ENCODE data around the gene SNTB2. TPM values are rescaled to one million over a fixed set of nuclear protein-coding genes. Genes with fewer than 3 reads are reported as not detected.

The SNTB2 gene
- total and polyA plus RNA-seq, 2 donors (not counting 1 experiment from before 2014, with no cell fraction given): 51.8 to 63.3 TPM

- Histone ChIP-seq H3K79me2 (ENCODE audit: control insufficient read depth, insufficient read depth, low read length) (peaks cover 15% of the 10 kb centered on the region), H3K4me2 (ENCODE audit: extremely low read depth, insufficient read depth, low read length) (peak overlapping the region; percentile 69), H4K20me1 (ENCODE audit: control insufficient read depth, extremely low read depth, insufficient read depth, low read length) (no peaks in the 10 kb centered on the region), H3K9ac (ENCODE audit: insufficient read depth, low read length) (no peak overlapping the region), H3K27me3 (ENCODE audit: control insufficient read depth, insufficient read depth, low read length) (no peaks in the 10 kb centered on the region), H3K36me3 (ENCODE audit: control insufficient read depth, insufficient read depth, low read length) (no peaks in the 10 kb centered on the region), H3K4me3 (replicated peaks in 1 of 4; ENCODE audit: control extremely low read depth in 1 of 4, insufficient read depth in 1 of 4, low read depth in 3 of 4, low read length in 4 of 4) (no peak overlapping the region), H3K27ac (ENCODE audit: insufficient read depth, low read length) (no peak overlapping the region), H3K9me3 (ENCODE audit: control insufficient read depth, insufficient read depth, low read depth, low read length) (no peaks in the 10 kb centered on the region), H2AFZ (ENCODE audit: low read length) (no peak overlapping the region), H3K4me1 (ENCODE audit: control insufficient read depth, extremely low read depth, insufficient read depth, low read length) (peaks cover 23% of the 10 kb centered on the region)
- TF ChIP-seq, protein P1, sequence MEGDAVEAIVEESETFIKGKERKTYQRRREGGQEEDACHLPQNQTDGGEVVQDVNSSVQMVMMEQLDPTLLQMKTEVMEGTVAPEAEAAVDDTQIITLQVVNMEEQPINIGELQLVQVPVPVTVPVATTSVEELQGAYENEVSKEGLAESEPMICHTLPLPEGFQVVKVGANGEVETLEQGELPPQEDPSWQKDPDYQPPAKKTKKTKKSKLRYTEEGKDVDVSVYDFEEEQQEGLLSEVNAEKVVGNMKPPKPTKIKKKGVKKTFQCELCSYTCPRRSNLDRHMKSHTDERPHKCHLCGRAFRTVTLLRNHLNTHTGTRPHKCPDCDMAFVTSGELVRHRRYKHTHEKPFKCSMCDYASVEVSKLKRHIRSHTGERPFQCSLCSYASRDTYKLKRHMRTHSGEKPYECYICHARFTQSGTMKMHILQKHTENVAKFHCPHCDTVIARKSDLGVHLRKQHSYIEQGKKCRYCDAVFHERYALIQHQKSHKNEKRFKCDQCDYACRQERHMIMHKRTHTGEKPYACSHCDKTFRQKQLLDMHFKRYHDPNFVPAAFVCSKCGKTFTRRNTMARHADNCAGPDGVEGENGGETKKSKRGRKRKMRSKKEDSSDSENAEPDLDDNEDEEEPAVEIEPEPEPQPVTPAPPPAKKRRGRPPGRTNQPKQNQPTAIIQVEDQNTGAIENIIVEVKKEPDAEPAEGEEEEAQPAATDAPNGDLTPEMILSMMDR (conservative IDR thresholded peaks at IDR 0.05 in 1 of 2, IDR thresholded peaks at IDR 0.05 in 1 of 2; ENCODE audit: low read depth in 1 of 2, low read length in 2 of 2): no peak
- TF ChIP-seq EZH2 (IDR thresholded peaks at IDR 0.05; ENCODE audit: low read length, missing control alignments): no peak
- no peak for DNase-seq (ENCODE audit: low read depth in 2 of 2)
These were observed 90.4 kb downstream of the SNTB2 start for GRCh38 chr16:69277413-69277812.

- Histone ChIP-seq H3K4me3 (replicated peaks in 1 of 4; ENCODE audit: control extremely low read depth in 1 of 4, insufficient read depth in 1 of 4, low read depth in 3 of 4, low read length in 4 of 4) (no peak overlapping the region), H2AFZ (ENCODE audit: low read length) (no peak overlapping the region), H3K4me2 (ENCODE audit: extremely low read depth, insufficient read depth, low read length) (no peak overlapping the region), H3K27me3 (ENCODE audit: control insufficient read depth, insufficient read depth, low read length) (no peaks in the 10 kb centered on the region), H4K20me1 (ENCODE audit: control insufficient read depth, extremely low read depth, insufficient read depth, low read length) (no peaks in the 10 kb centered on the region), H3K79me2 (ENCODE audit: control insufficient read depth, insufficient read depth, low read length) (peaks cover 7% of the 10 kb centered on the region), H3K36me3 (ENCODE audit: control insufficient read depth, insufficient read depth, low read length) (peaks cover 6% of the 10 kb centered on the region), H3K27ac (ENCODE audit: insufficient read depth, low read length) (no peak overlapping the region), H3K9ac (ENCODE audit: insufficient read depth, low read length) (no peak overlapping the region), H3K4me1 (ENCODE audit: control insufficient read depth, extremely low read depth, insufficient read depth, low read length) (no peaks in the 10 kb centered on the region), H3K9me3 (ENCODE audit: control insufficient read depth, insufficient read depth, low read depth, low read length) (no peaks in the 10 kb centered on the region)
- no peak for DNase-seq (ENCODE audit: low read depth in 2 of 2)
- TF ChIP-seq, protein P1 (conservative IDR thresholded peaks at IDR 0.05 in 1 of 2, IDR thresholded peaks at IDR 0.05 in 1 of 2; ENCODE audit: low read depth in 1 of 2, low read length in 2 of 2): no peak
- TF ChIP-seq EZH2 (IDR thresholded peaks at IDR 0.05; ENCODE audit: low read length, missing control alignments): no peak
These were observed 96.9 kb downstream of the SNTB2 start for GRCh38 chr16:69283851-69284250.

DNA sequence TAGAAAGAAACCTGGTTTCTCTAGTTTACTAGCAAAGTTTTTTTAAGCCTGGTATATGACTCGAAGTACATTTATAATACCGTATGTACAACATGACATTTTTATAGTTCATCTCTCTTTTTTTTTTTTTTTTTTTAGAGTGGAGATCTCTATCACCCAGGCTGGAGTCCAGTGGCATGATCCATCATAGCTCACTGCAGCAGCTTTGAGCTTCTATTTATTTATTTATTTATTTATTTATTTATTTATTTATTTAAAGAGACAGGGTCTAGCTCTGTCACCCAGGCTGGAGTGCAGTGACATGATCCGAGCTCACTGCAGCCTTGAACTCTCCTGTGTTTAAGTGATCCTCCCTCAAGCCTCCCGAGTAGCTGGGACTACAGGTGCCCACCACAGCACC lies 98.3 kb downstream of the SNTB2 start:
- Histone ChIP-seq H3K9me3 (ENCODE audit: control insufficient read depth, insufficient read depth, low read depth, low read length) (no peaks in the 10 kb centered on the region), H3K4me2 (ENCODE audit: extremely low read depth, insufficient read depth, low read length) (no peak overlapping the region), H3K4me1 (ENCODE audit: control insufficient read depth, extremely low read depth, insufficient read depth, low read length) (no peaks in the 10 kb centered on the region), H2AFZ (ENCODE audit: low read length) (no peak overlapping the region), H3K4me3 (replicated peaks in 1 of 4; ENCODE audit: control extremely low read depth in 1 of 4, insufficient read depth in 1 of 4, low read depth in 3 of 4, low read length in 4 of 4) (no peak overlapping the region), H3K79me2 (ENCODE audit: control insufficient read depth, insufficient read depth, low read length) (peaks cover 3% of the 10 kb centered on the region), H3K36me3 (ENCODE audit: control insufficient read depth, insufficient read depth, low read length) (peaks cover 6% of the 10 kb centered on the region), H3K9ac (ENCODE audit: insufficient read depth, low read length) (no peak overlapping the region), H3K27me3 (ENCODE audit: control insufficient read depth, insufficient read depth, low read length) (no peaks in the 10 kb centered on the region), H4K20me1 (ENCODE audit: control insufficient read depth, extremely low read depth, insufficient read depth, low read length) (no peaks in the 10 kb centered on the region), H3K27ac (ENCODE audit: insufficient read depth, low read length) (no peak overlapping the region)
- DNase-seq (ENCODE audit: low read depth in 2 of 2): no peak
- TF ChIP-seq EZH2 (IDR thresholded peaks at IDR 0.05; ENCODE audit: low read length, missing control alignments): no peak
- TF ChIP-seq, protein P1 (conservative IDR thresholded peaks at IDR 0.05 in 1 of 2, IDR thresholded peaks at IDR 0.05 in 1 of 2; ENCODE audit: low read depth in 1 of 2, low read length in 2 of 2): no peak
